GM12864 (cell line): ENCODE measurements around the gene ATP10D.

Source experiments
- DNase-seq: peaks from one replicate; pipeline ENCODE4 v3.0.0-alpha.2; 2011; ENCODE audit warnings: low read depth
- H3K4me3 ChIP-seq: 2 replicates; pipeline ENCODE4 v1.5.1; 2011; ENCODE audit warnings: mild to moderate bottlenecking, low read depth, low read length, control low read depth
- CTCF ChIP-seq: IDR thresholded peaks from 2 replicates; pipeline ENCODE4 v1.5.1; 2011; ENCODE audit warnings: low read depth, mild to moderate bottlenecking, moderate library complexity, low read length, control low read depth, inconsistent platforms; ENCODE audit errors: missing control alignments

Gene ATP10D

GRCh38 chr4:47624031-47624441 is 139.0 kb downstream of the ATP10D start:
- no peak for DNase-seq
- H3K4me3 ChIP-seq = no peak overlapping the region
- TF ChIP-seq CTCF = no peak

GRCh38 chr4:47631161-47631560 is 146.1 kb downstream of the ATP10D start:
- DNase-seq = no peak
- H3K4me3 ChIP-seq = no peak overlapping the region

GRCh38 chr4:47639531-47639930 is 154.5 kb downstream of the ATP10D start:
- TF ChIP-seq CTCF = no peak
- H3K4me3 ChIP-seq = no peak overlapping the region
- DNase-seq = no peak

More at GRCh38 chr4:47631161-47631560, 146.1 kb downstream of the ATP10D start:
- no peak for TF ChIP-seq CTCF

- no peak for DNase-seq
- H3K4me3 ChIP-seq = no peak overlapping the region
- no peak for TF ChIP-seq CTCF
Measured at GRCh38 chr4:47640911-47641310, 155.8 kb downstream of the ATP10D start.

GRCh38 chr4:47641755-47642154 is 156.7 kb downstream of the ATP10D start:
- no peak overlapping the region for H3K4me3 ChIP-seq
- no peak for DNase-seq
- no peak for TF ChIP-seq CTCF

GRCh38 chr4:47642191-47642830 is 157.2 kb downstream of the ATP10D start:
- H3K4me3 ChIP-seq = no peak overlapping the region
- no peak for DNase-seq
- TF ChIP-seq CTCF = no peak
